OCI-LY3 (cell line): ENCODE measurements around the gene NDUFV2.

ENCODE experiments used
- H2AFZ ChIP-seq: fragments of 200-600, 300-600 bp; shearing (Covaris generic); 2 replicates; pipeline ENCODE4 v1.6.0; 2014; ENCODE audit warnings: antibody characterized with exemption, low read depth, low read length
- H3K27ac ChIP-seq: fragments of 200-600, 300-600 bp; sonication (generic); 2 replicates; pipeline ENCODE4 v1.5.1; 2014; ENCODE audit warnings: mild to moderate bottlenecking, low read length, moderate library complexity, mixed read lengths
- H3K27me3 ChIP-seq: fragments of 200-600, 300-600 bp; sonication (generic); 2 replicates; pipeline ENCODE4 v1.6.1; 2014; ENCODE audit warnings: low read depth, low read length, mixed read lengths
- H3K36me3 ChIP-seq: fragments of 200-600, 300-600 bp; sonication (generic); replicated peaks from 2 replicates; pipeline ENCODE3; 2014; ENCODE audit warnings: low read depth, low read length, mixed read lengths
- H3K4me1 ChIP-seq: fragments of 300-600, 200-600 bp; sonication (generic); 2 replicates; pipeline ENCODE4 v1.6.1; 2014; ENCODE audit warnings: low read length, mixed read lengths
- H3K4me2 ChIP-seq: fragments of 200-600, 300-600 bp; sonication (generic); 2 replicates; pipeline ENCODE4 v1.6.1; 2014; ENCODE audit warnings: low read length, mixed read lengths
- H3K4me3 ChIP-seq: fragments of 300-600, 200-600 bp; sonication (generic); 2 replicates; pipeline ENCODE4 v1.5.1; 2014; ENCODE audit warnings: antibody characterized with exemption, mild to moderate bottlenecking, low read length, moderate library complexity
- H3K79me2 ChIP-seq: fragments of 300-600, 200-600 bp; shearing (Covaris generic); 2 replicates; pipeline ENCODE4 v1.6.1; 2014; ENCODE audit warnings: mild to moderate bottlenecking, low read length, mixed read lengths
- H3K9ac ChIP-seq: fragments of 300-600, 200-600 bp; shearing (Covaris generic); 2 replicates; pipeline ENCODE4 v1.6.0; 2014; ENCODE audit warnings: mild to moderate bottlenecking, low read length, moderate library complexity
- H3K9me3 ChIP-seq: fragments of 200-600, 300-600 bp; shearing (Covaris generic); 2 replicates; pipeline ENCODE4 v1.6.1; 2014; ENCODE audit warnings: low read length, mixed read lengths; ENCODE audit not compliant: insufficient read depth
- H4K20me1 ChIP-seq: fragments of 200-600, 300-600 bp; sonication (generic); 2 replicates; pipeline ENCODE4 v1.6.1; 2016; ENCODE audit warnings: low read length, mixed read lengths; ENCODE audit not compliant: insufficient read depth
- EZH2phosphoT487 ChIP-seq: fragments of 200-600 bp; shearing (Covaris generic); IDR thresholded peaks from 2 replicates; pipeline ENCODE4 v1.6.1; 2018; ENCODE audit warnings: antibody characterized with exemption, mixed run types, low read depth
- TF ChIP-seq, protein P1 (sequence below): fragments of 200-600, 300-600 bp; sonication (generic); IDR thresholded peaks from 2 replicates; pipeline ENCODE4 v1.5.1; 2014; ENCODE audit warnings: antibody characterized with exemption, low read length, low read depth

Gene NDUFV2

DNA sequence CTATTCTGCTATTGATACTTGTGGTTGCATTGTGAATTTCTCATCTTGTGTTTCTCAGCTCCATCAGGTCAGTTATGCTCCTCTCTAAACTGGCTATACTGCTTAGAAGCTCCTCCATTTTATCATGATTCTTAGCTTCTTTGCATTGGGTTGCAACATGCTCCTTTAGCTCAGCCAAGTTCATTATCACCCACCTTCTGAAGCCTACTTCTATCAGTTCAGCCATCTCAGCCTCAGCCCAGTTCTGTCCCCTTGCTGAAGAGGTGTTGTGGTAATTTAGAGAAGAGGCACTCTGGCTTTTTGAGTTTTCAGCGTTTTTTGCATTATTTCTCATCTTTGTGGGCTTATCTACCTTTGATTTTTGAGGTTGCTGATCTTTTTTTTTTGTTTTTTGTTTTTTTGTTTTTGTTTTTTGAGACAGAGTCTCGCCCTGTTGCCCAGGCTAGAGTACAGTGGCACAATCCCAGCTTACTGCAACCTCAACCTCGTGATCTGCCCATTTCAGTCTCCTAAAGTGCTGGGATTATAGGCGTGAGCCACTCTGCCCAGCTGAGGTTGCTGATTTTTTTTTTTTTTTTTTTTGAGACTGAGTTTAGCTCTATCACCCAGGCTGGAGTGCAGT is 70.1 kb downstream of the NDUFV2 start:
- Histone ChIP-seq H3K9ac (no peak overlapping the region), H3K4me3 (no peak overlapping the region), H3K79me2 (peaks cover 92% of the 10 kb centered on the region), H3K4me2 (no peak overlapping the region), H3K36me3 (peaks cover 16% of the 10 kb centered on the region), H4K20me1 (peaks cover 71% of the 10 kb centered on the region), H3K4me1 (peaks cover 20% of the 10 kb centered on the region), H3K27me3 (no peaks in the 10 kb centered on the region), H3K9me3 (no peaks in the 10 kb centered on the region), H2AFZ (no peak overlapping the region), H3K27ac (no peak overlapping the region)
- TF ChIP-seq EZH2phosphoT487 = no peak
- TF ChIP-seq, protein P1, sequence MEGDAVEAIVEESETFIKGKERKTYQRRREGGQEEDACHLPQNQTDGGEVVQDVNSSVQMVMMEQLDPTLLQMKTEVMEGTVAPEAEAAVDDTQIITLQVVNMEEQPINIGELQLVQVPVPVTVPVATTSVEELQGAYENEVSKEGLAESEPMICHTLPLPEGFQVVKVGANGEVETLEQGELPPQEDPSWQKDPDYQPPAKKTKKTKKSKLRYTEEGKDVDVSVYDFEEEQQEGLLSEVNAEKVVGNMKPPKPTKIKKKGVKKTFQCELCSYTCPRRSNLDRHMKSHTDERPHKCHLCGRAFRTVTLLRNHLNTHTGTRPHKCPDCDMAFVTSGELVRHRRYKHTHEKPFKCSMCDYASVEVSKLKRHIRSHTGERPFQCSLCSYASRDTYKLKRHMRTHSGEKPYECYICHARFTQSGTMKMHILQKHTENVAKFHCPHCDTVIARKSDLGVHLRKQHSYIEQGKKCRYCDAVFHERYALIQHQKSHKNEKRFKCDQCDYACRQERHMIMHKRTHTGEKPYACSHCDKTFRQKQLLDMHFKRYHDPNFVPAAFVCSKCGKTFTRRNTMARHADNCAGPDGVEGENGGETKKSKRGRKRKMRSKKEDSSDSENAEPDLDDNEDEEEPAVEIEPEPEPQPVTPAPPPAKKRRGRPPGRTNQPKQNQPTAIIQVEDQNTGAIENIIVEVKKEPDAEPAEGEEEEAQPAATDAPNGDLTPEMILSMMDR = no peak

DNA sequence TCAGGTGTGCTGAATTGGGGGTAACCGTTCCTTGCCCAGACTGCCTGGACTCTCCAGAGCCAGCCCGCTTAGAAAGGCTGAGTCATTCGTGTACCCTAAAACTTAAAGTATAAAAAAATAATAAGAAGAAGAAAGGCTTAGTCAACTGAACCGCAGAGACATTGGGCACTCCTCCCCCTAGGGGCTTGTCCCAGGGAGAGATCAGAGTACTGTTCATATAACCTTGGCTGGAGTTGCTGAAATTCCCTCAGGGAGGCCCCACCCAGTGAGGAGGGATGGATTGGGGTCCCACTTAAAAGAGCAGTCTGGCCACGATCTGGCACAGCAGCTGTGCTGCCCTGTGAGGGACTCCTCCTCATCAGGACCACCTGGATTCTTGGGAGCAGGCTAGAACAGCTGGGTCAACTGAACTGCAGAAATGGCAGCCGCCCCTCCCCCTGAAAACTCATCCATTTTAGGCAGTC is 71.3 kb downstream of the NDUFV2 start:
- Histone ChIP-seq H3K79me2 (peaks cover 95% of the 10 kb centered on the region), H2AFZ (no peak overlapping the region), H3K36me3 (peaks cover 20% of the 10 kb centered on the region), H3K27me3 (no peaks in the 10 kb centered on the region), H3K4me1 (peaks cover 20% of the 10 kb centered on the region), H3K9ac (no peak overlapping the region), H3K4me3 (no peak overlapping the region), H3K4me2 (0 out of 2 replicates have a peak overlapping the region, but pooled peaks have one; percentile 2), H4K20me1 (peaks cover 82% of the 10 kb centered on the region), H3K9me3 (no peaks in the 10 kb centered on the region), H3K27ac (no peak overlapping the region)
- TF ChIP-seq EZH2phosphoT487 = no peak
- TF ChIP-seq, protein P1 = no peak

DNA sequence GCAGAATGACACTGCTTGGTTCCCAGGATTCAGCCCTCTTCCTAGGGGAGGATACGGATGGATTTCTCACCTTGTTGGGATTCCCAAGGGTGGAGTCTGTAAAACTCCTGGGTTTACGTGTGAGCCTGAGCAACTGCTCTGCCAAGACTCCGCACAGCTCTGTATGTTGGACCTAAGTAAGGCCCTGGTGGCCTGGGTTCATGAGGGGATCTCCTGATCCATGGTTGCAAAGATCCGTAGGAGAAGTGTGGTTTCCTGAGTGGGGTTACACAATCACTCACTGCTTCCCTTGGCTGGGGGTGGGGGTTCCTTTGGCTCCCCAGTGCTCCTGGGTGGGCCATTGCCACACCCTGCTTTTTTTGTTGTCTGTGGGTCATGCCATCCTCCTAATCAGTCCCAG is 71.8 kb downstream of the NDUFV2 start:
- Histone ChIP-seq H3K9ac (no peak overlapping the region), H3K4me1 (peaks cover 20% of the 10 kb centered on the region), H4K20me1 (peaks cover 87% of the 10 kb centered on the region), H3K79me2 (peaks cover 97% of the 10 kb centered on the region), H3K36me3 (peaks cover 20% of the 10 kb centered on the region), H3K9me3 (no peaks in the 10 kb centered on the region), H2AFZ (no peak overlapping the region), H3K27ac (no peak overlapping the region), H3K4me3 (no peak overlapping the region), H3K4me2 (no peak overlapping the region), H3K27me3 (no peaks in the 10 kb centered on the region)
- no peak for TF ChIP-seq EZH2phosphoT487
- TF ChIP-seq, protein P1 = no peak

DNA sequence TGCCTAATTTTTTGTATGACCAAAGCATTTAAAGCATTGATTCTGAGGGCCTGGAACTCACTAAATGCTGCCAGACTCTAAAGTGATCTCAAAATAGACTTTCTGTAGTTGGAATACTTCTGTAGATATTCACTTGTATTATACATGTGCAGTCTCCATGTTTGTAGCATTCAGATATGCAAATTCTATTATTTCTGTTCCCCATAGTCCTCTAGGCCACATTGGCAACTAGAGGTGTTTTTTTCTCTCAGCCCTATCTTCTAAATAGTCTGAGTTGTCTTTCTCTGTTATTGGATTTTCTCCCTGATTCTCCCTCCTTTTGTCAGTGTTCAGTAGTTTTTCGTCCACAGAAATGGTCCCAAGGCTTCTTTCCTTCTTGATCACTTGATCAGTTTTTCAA is 72.6 kb downstream of the NDUFV2 start:
- Histone ChIP-seq H3K27me3 (no peaks in the 10 kb centered on the region), H3K4me2 (no peak overlapping the region), H3K79me2 (peaks cover 100% of the 10 kb centered on the region), H4K20me1 (peaks cover 95% of the 10 kb centered on the region), H3K9ac (no peak overlapping the region), H3K4me1 (peaks cover 20% of the 10 kb centered on the region), H3K27ac (no peak overlapping the region), H3K36me3 (peaks cover 20% of the 10 kb centered on the region), H3K9me3 (no peaks in the 10 kb centered on the region), H3K4me3 (no peak overlapping the region), H2AFZ (no peak overlapping the region)
- TF ChIP-seq EZH2phosphoT487 = no peak
- TF ChIP-seq, protein P1 = no peak
